HCT116 (cell line): ENCODE data around the gene CFAP46. TPM values are rescaled to one million over a fixed set of nuclear protein-coding genes. Genes with fewer than 3 reads are reported as not detected.

Experiments
- ATAC-seq: fragments of 200-7000 bp; cut with Tn5 transposase; 2 replicates; pipeline ENCODE4 v1.9.1; 2020; ENCODE audit warnings: mild to moderate bottlenecking, moderate library complexity
- BruUV-seq: library from RNA; stranded (reverse); fragments of 400-500 nt; replicated peaks from 2 replicates; lab custom pipeline; 2021; lab: Mats Ljungman, UMichigan
- CTCF ChIA-PET: fragments of 300-600 bp; sonication (Branson Sonifier 250); formaldehyde crosslinking; loops from one replicate; lab custom pipeline; 2021; ENCODE audit warnings: antibody characterized with exemption; lab: Charles Lee
- POLR2A ChIA-PET: fragments of 300-600, 350-600 bp; sonication (Branson Sonifier 250); formaldehyde crosslinking; loops from one replicate; lab custom pipeline; 2021; ENCODE audit warnings: antibody characterized with exemption; lab: Charles Lee
- RAD21 ChIA-PET, 2 experiments: fragments of 300-600 bp; sonication (Branson Sonifier 250); formaldehyde crosslinking; loops; one replicate each; lab custom pipeline; 2023; ENCODE audit warnings: low total read pairs in 2 of 2; ENCODE audit not compliant: uncharacterized antibody in 2 of 2, unreplicated experiment in 2 of 2, low non-redundant PET in 1 of 2; lab: Charles Lee
- DNase-seq: peaks from one replicate; pipeline ENCODE4 v3.0.0-alpha.2; 2010; ENCODE audit warnings: low read depth, low spot score
- H2AFZ ChIP-seq: fragments of 200-600 bp; shearing (Covaris generic), sonication (generic); 2 replicates; pipeline ENCODE4 v1.6.1; 2017; ENCODE audit warnings: low read depth, mixed run types, mixed read lengths, antibody characterized with exemption, low read length; ENCODE audit not compliant: poor library complexity, severe bottlenecking
- H3K27ac ChIP-seq: 2 replicates; pipeline ENCODE4 v1.5.1; 2012; ENCODE audit warnings: low read depth, low read length
- H3K27me3 ChIP-seq: fragments of 200-600 bp; sonication (generic); 2 replicates; pipeline ENCODE4 v1.6.1; 2016; ENCODE audit warnings: mixed run types, low read length, mixed read lengths; ENCODE audit not compliant: insufficient read depth
- H3K36me3 ChIP-seq, 2 experiments: fragments of 200-500 bp in 1 of 2; fragments of 200-600 bp in 1 of 2; sonication (Bioruptor generic) in 1 of 2; sonication (generic) in 1 of 2; 2 replicates each; pipeline versions ENCODE4 v1.5.1 to v1.6.1; 2014 to 2016; ENCODE audit warnings: low read length in 2 of 2, inconsistent platforms in 1 of 2, mixed read lengths in 1 of 2, mixed run types in 1 of 2; ENCODE audit not compliant: insufficient read depth in 2 of 2, control insufficient read depth in 1 of 2
- H3K4me1 ChIP-seq, 2 experiments: fragments of 200-600 bp in 1 of 2; sonication (generic) in 1 of 2; 2 replicates each; pipeline versions ENCODE4 v1.5.1 to v1.6.1; 2012 to 2017; ENCODE audit warnings: low read length in 2 of 2, inconsistent platforms in 1 of 2, mild to moderate bottlenecking in 1 of 2, mixed read lengths in 1 of 2, mixed run types in 1 of 2, moderate library complexity in 1 of 2; ENCODE audit not compliant: insufficient read depth in 2 of 2, control insufficient read depth in 1 of 2
- H3K4me2 ChIP-seq: fragments of 200-600 bp; sonication (generic); 2 replicates; pipeline ENCODE4 v1.6.1; 2017; ENCODE audit warnings: mixed run types, low read length, mixed read lengths
- H3K4me3 ChIP-seq, 2 experiments: fragments of 200-600 bp in 1 of 2; sonication (generic) in 1 of 2; replicated peaks in 1 of 2; 2 replicates each; pipeline ENCODE4 v1.5.1; 2011 to 2016; ENCODE audit warnings: low read length in 2 of 2, control low read depth in 1 of 2, low read depth in 1 of 2, mild to moderate bottlenecking in 1 of 2, mixed read lengths in 1 of 2, mixed run types in 1 of 2
- H3K79me2 ChIP-seq: fragments of 200-600 bp; sonication (generic); 2 replicates; pipeline ENCODE4 v1.6.1; 2017; ENCODE audit warnings: mild to moderate bottlenecking, mixed run types, low read length, moderate library complexity, mixed read lengths; ENCODE audit not compliant: insufficient read depth
- H3K9ac ChIP-seq: fragments of 200-600 bp; sonication (generic); 2 replicates; pipeline ENCODE4 v1.6.1; 2016; ENCODE audit warnings: low read length, mixed read lengths
- H3K9me2 ChIP-seq: fragments of 200-600 bp; sonication (generic), shearing (Covaris generic); 2 replicates; pipeline ENCODE4 v1.6.1; 2017; ENCODE audit warnings: mixed run types, mild to moderate bottlenecking, moderate library complexity; ENCODE audit not compliant: insufficient read depth
- H3K9me3 ChIP-seq, 2 experiments: fragments of 200-500 bp in 1 of 2; fragments of 200-600 bp in 1 of 2; sonication (Bioruptor generic) in 1 of 2; sonication (generic) in 1 of 2; 2 replicates each; pipeline ENCODE4 v1.6.1; 2014 to 2017; ENCODE audit warnings: low read length in 2 of 2, mixed read lengths in 2 of 2, inconsistent platforms in 1 of 2, low read depth in 1 of 2, mild to moderate bottlenecking in 1 of 2, mixed run types in 1 of 2, moderate library complexity in 1 of 2; ENCODE audit not compliant: control insufficient read depth in 1 of 2, insufficient read depth in 1 of 2
- H4K20me1 ChIP-seq: fragments of 200-600 bp; sonication (generic), shearing (Covaris generic); 2 replicates; pipeline ENCODE4 v1.6.1; 2017; ENCODE audit warnings: mixed run types, mild to moderate bottlenecking, moderate library complexity; ENCODE audit not compliant: insufficient read depth
- CTCF ChIP-seq, 3 experiments: fragments of 200-600 bp in 1 of 3; sonication (generic) in 1 of 3; IDR thresholded peaks in 2 of 3; conservative IDR thresholded peaks in 1 of 3; 2 replicates each; pipeline ENCODE4 v1.5.1; 2012 to 2017; ENCODE audit warnings: low read depth in 2 of 3, low read length in 2 of 3, antibody characterized with exemption in 1 of 3, borderline replicate concordance in 1 of 3, control low read depth in 1 of 3, mild to moderate bottlenecking in 1 of 3, mixed read lengths in 1 of 3, mixed run types in 1 of 3, moderate library complexity in 1 of 3; ENCODE audit not compliant: insufficient read depth in 1 of 3
- FOSL1 ChIP-seq: IDR thresholded peaks from 2 replicates; pipeline ENCODE4 v1.6.1; 2012; ENCODE audit warnings: low read depth
- JUND ChIP-seq: IDR thresholded peaks from 2 replicates; pipeline ENCODE4 v1.6.1; 2012
- MAX ChIP-seq: IDR thresholded peaks from 2 replicates; pipeline ENCODE4 v1.6.1; 2012
- RAD21 ChIP-seq: IDR thresholded peaks from 2 replicates; pipeline ENCODE4 v1.6.1; 2012; ENCODE audit warnings: low read depth, mild to moderate bottlenecking
- SIN3A ChIP-seq: IDR thresholded peaks from 2 replicates; pipeline ENCODE4 v1.6.1; 2012; ENCODE audit warnings: low read depth
- SP1 ChIP-seq: IDR thresholded peaks from 2 replicates; pipeline ENCODE4 v1.6.1; 2012; ENCODE audit warnings: low read depth
- ZBTB33 ChIP-seq: IDR thresholded peaks from 2 replicates; pipeline ENCODE4 v1.6.1; 2011; ENCODE audit warnings: mild to moderate bottlenecking, low read length, moderate library complexity; ENCODE audit not compliant: insufficient replicate concordance; ENCODE audit errors: extremely low read depth
- ZNF274 ChIP-seq: fragments of 200-500 bp; sonication (Bioruptor generic); IDR thresholded peaks from 2 replicates; pipeline ENCODE4 v1.6.1; 2014; ENCODE audit warnings: mild to moderate bottlenecking, low read depth, low read length, inconsistent platforms
- intact Hi-C: fragments of 100-400 bp; cut with micrococcal nuclease; formaldehyde crosslinking; loops from 2 replicates; pipeline ENCODE4 v1.10.0; 2022
- total RNA-seq: library from RNA; stranded (reverse); gene quantifications from one replicate; pipeline ENCODE4 v1.2.1, GENCODE V29; 2021; ENCODE audit not compliant: unreplicated experiment

CFAP46 gene
- total RNA-seq, 1 experiment from 2014 or later = 1.4 TPM

- Histone ChIP-seq H3K79me2 (no peaks in the 10 kb centered on the region), H3K36me3 (no peaks in the 10 kb centered on the region), H4K20me1 (no peaks in the 10 kb centered on the region), H3K9ac (no peak overlapping the region), H3K9me2 (no peaks in the 10 kb centered on the region), H3K27ac (no peak overlapping the region), H3K9me3 (no peaks in the 10 kb centered on the region), H3K4me1 (no peaks in the 10 kb centered on the region), H3K4me2 (no peak overlapping the region), H3K27me3 (no peaks in the 10 kb centered on the region), H3K4me3 (no peak overlapping the region), H2AFZ (no peak overlapping the region)
- ChIA-PET CTCF (no interaction called here), POLR2A (no interaction called here), RAD21 (no interaction called here)
- ATAC-seq (no peak), DNase-seq (no peak)
- BruUV-seq = no TSS peak
- intact Hi-C loops = no loop called here
- TF ChIP-seq SP1 (no peak), FOSL1 (no peak), SIN3A (no peak), ZBTB33 (no peak), RAD21 (no peak), JUND (no peak), CTCF (IDR thresholded peaks at IDR 0.05 in 2 of 3, conservative IDR thresholded peaks at IDR 0.05 in 1 of 3; ENCODE audit: borderline replicate concordance in 1 of 3, insufficient read depth in 1 of 3, low read depth in 2 of 3, low read length in 2 of 3) (no peak), ZNF274 (no peak), MAX (no peak)
Observed at GRCh38 chr10:132925614-132926013, 16.8 kb downstream of the CFAP46 start.
